Esophagus squamous epithelium (tissue), 4 donors: ENCODE measurements around the gene EMP1.

ENCODE experiments used
- CTCF ChIP-seq, 6 experiments: fragments of 450-650 bp in 4 of 6; fragments of 200-600 bp in 2 of 6; sonication (generic) in 2 of 6; IDR thresholded peaks; one replicate each; pipeline ENCODE4 v1.5.1; 2016 to 2019; ENCODE audit warnings: antibody characterized with exemption in 6 of 6, mild to moderate bottlenecking in 4 of 6, moderate library complexity in 4 of 6
- POLR2A ChIP-seq, 4 donors: fragments of 450-650 bp; IDR thresholded peaks; one replicate each; pipeline ENCODE4 v1.6.1; 2017; ENCODE audit warnings: antibody characterized with exemption in 4 of 4, mild to moderate bottlenecking in 4 of 4, moderate library complexity in 3 of 4

DNA sequence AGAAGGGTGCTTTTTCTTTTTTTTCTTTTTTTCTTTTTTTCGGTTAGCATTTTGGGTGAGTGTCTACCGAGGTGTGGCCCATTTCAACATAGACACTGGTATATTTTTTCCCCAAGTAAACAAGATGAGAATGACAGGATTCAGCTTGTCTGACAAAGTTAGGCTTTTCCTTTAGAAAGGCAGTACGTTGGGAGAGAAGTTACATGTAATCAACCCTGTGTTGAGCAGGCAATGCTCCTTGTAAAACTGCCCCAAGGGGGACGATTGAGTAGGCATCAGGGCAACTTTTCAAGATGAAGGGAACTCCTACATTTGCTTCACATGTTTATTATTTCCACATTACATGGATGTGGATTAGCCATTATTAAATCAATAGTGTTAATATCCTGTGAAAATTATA lies 1.7 kb downstream of the EMP1 start:
- TF ChIP-seq CTCF (IDR thresholded peaks at IDR 0.05) (no peak), POLR2A (IDR thresholded peaks at IDR 0.05) (no peak)
